ENCODE measurements around the gene ZNF800.

GRCh38 chr7:127404286-127405072 is 12.0 kb upstream of the ZNF800 start:
- TF ChIP-seq POLR2A (IDR thresholded peaks at IDR 0.05) (no peak), CTCF (IDR thresholded peaks at IDR 0.05) (no peak)
